Hepatocyte (in vitro differentiated cells): ENCODE measurements around the gene LHX3. TPM values are rescaled to one million over a fixed set of nuclear protein-coding genes. Genes with fewer than 3 reads are reported as not detected.

Experiments
- DNase-seq: peaks from one replicate; pipeline ENCODE4 v3.0.0-alpha.2; 2016; ENCODE audit warnings: low spot score
- H2AFZ ChIP-seq: fragments of 200-600 bp; sonication (generic); 2 replicates; pipeline ENCODE4 v1.6.0; 2016; ENCODE audit warnings: antibody characterized with exemption, mild to moderate bottlenecking
- H3K27ac ChIP-seq: fragments of 200-600 bp; sonication (generic); 2 replicates; pipeline ENCODE4 v1.5.1; 2016; ENCODE audit warnings: mild to moderate bottlenecking
- H3K27me3 ChIP-seq: fragments of 200-600 bp; sonication (generic); 2 replicates; pipeline ENCODE4 v1.6.1; 2016
- H3K36me3 ChIP-seq: fragments of 200-600 bp; sonication (generic); replicated peaks from 2 replicates; pipeline ENCODE4 v1.5.1; 2016; ENCODE audit warnings: low read depth; ENCODE audit not compliant: insufficient read depth
- H3K4me1 ChIP-seq: fragments of 200-600 bp; sonication (generic); 2 replicates; pipeline ENCODE4 v1.5.1; 2016; ENCODE audit warnings: mild to moderate bottlenecking, moderate library complexity; ENCODE audit not compliant: insufficient read depth
- H3K4me2 ChIP-seq: fragments of 200-600 bp; sonication (generic); 2 replicates; pipeline ENCODE4 v1.6.0; 2016
- H3K4me3 ChIP-seq: fragments of 200-600 bp; sonication (generic); 2 replicates; pipeline ENCODE4 v1.5.1; 2016; ENCODE audit warnings: mild to moderate bottlenecking
- H3K79me2 ChIP-seq: fragments of 200-600 bp; sonication (generic); 2 replicates; pipeline ENCODE4 v1.6.0; 2017; ENCODE audit warnings: mild to moderate bottlenecking
- H3K9me2 ChIP-seq: fragments of 200-600 bp; sonication (generic); replicated peaks from 2 replicates; pipeline ENCODE4 v1.6.0; 2017; ENCODE audit warnings: mild to moderate bottlenecking; ENCODE audit not compliant: insufficient read depth
- H3K9me3 ChIP-seq: fragments of 200-600 bp; sonication (generic); 2 replicates; pipeline ENCODE4 v1.5.1; 2016; ENCODE audit warnings: low read depth, mild to moderate bottlenecking
- H4K20me1 ChIP-seq: fragments of 200-600 bp; sonication (generic); 2 replicates; pipeline ENCODE4 v1.6.0; 2016; ENCODE audit warnings: mild to moderate bottlenecking; ENCODE audit not compliant: insufficient read depth, poor library complexity, severe bottlenecking
- CTCF ChIP-seq: fragments of 200-600 bp; sonication (generic); IDR thresholded peaks from 2 replicates; pipeline ENCODE4 v1.5.1; 2016; ENCODE audit warnings: antibody characterized with exemption, mild to moderate bottlenecking; ENCODE audit not compliant: poor library complexity
- EZH2 ChIP-seq: fragments of 200-600 bp; sonication (generic); IDR thresholded peaks from 2 replicates; pipeline ENCODE4 v1.6.1; 2016; ENCODE audit warnings: antibody characterized with exemption, mild to moderate bottlenecking, borderline replicate concordance
- EZH2phosphoT487 ChIP-seq: fragments of 200-600 bp; sonication (generic); IDR thresholded peaks from one replicate; pipeline ENCODE4 v1.6.1; 2018; ENCODE audit warnings: antibody characterized with exemption, mild to moderate bottlenecking, low read depth, moderate library complexity; ENCODE audit not compliant: unreplicated experiment, severe bottlenecking
- WGBS: methylation state at CpG from one replicate; pipeline ENCODE4 v1.1.6; 2016; ENCODE audit warnings: low lambda C conversion rate; ENCODE audit errors: missing lambda C conversion rate; 5-methylcytosine and 5-hydroxymethylcytosine counted together
- polyA plus RNA-seq: library from polyadenylated mRNA; unstranded; fragments of >200 nt; fragmentation: Nextera tagmentation; extraction: Ambion mirVana; gene quantifications from 2 replicates; pipeline ENCODE4 v1.2.1, GENCODE V29; 2016
- total RNA-seq: library from RNA; depleted of rRNA; stranded (reverse); fragments of >200 nt; gene quantifications from 2 replicates; pipeline ENCODE4 v1.2.3, GENCODE V29; 2014

LHX3 gene
- total and polyA plus RNA-seq, 2 experiments from 2014 or later = not detected

- H3K4me2 ChIP-seq = no peak overlapping the region
Measured at GRCh38 chr9:136194540-136194939, 10.4 kb downstream of the LHX3 start.

GRCh38 chr9:136193891-136194279, 11.0 kb downstream of the LHX3 start:
- DNase-seq = no peak
- no peak overlapping the region for H3K4me3 ChIP-seq
- peak; percentile 82 for TF ChIP-seq EZH2
- peak; percentile 78 for TF ChIP-seq EZH2phosphoT487
- no peak for TF ChIP-seq CTCF
- no peak overlapping the region for H3K4me2 ChIP-seq
- H3K4me1 ChIP-seq = no peaks in the 10 kb centered on the region
- WGBS = 2% methylated on average over 24 of the region's 45 CpGs
- H4K20me1 ChIP-seq = no peaks in the 10 kb centered on the region
- no peaks in the 10 kb centered on the region for H3K9me3 ChIP-seq
- no peaks in the 10 kb centered on the region for H3K9me2 ChIP-seq
- no peak overlapping the region for H3K27ac ChIP-seq
- H3K27me3 ChIP-seq = peaks cover 85% of the 10 kb centered on the region
- no peaks in the 10 kb centered on the region for H3K36me3 ChIP-seq
- H3K79me2 ChIP-seq = no peaks in the 10 kb centered on the region
- H2AFZ ChIP-seq = no peak overlapping the region

More at GRCh38 chr9:136194540-136194939, 10.4 kb downstream of the LHX3 start:
- TF ChIP-seq EZH2phosphoT487 (no peak), CTCF (no peak), EZH2 (no peak)
- H2AFZ ChIP-seq = no peak overlapping the region
- no peaks in the 10 kb centered on the region for H3K36me3 ChIP-seq
- no peaks in the 10 kb centered on the region for H4K20me1 ChIP-seq
- H3K9me3 ChIP-seq = no peaks in the 10 kb centered on the region
- H3K4me1 ChIP-seq = no peaks in the 10 kb centered on the region
- no peaks in the 10 kb centered on the region for H3K79me2 ChIP-seq
- no peak for DNase-seq
- 27% methylated on average over 4 of the region's 5 CpGs for WGBS
- H3K27ac ChIP-seq = no peak overlapping the region
- no peaks in the 10 kb centered on the region for H3K9me2 ChIP-seq
- H3K27me3 ChIP-seq = peaks cover 90% of the 10 kb centered on the region
- no peak overlapping the region for H3K4me3 ChIP-seq

- 5% methylated on average over 39 of the region's 96 CpGs for WGBS
- Histone ChIP-seq H3K27ac (no peak overlapping the region), H4K20me1 (no peaks in the 10 kb centered on the region), H3K4me3 (no peak overlapping the region), H3K27me3 (peaks cover 80% of the 10 kb centered on the region), H3K4me1 (no peaks in the 10 kb centered on the region), H3K36me3 (no peaks in the 10 kb centered on the region), H2AFZ (no peak overlapping the region), H3K9me2 (no peaks in the 10 kb centered on the region), H3K9me3 (no peaks in the 10 kb centered on the region), H3K79me2 (no peaks in the 10 kb centered on the region), H3K4me2 (peak overlapping the region; percentile 44)
- DNase-seq = no peak
- TF ChIP-seq EZH2phosphoT487 (peak; percentile 92), CTCF (no peak), EZH2 (peak; percentile 93)
Measured at GRCh38 chr9:136193127-136193890, 11.6 kb downstream of the LHX3 start.
